ENCODE measurements around the gene ZNF177.
A peak's percentile ranks its signal among the peaks of the same experiment; 100 is the strongest.
"Not testable (repeated sequence)": the region's sequence is repeated elsewhere in the genome, so short reads cannot be mapped to it uniquely, and the experiment has no call there.

Gene ZNF177

DNA sequence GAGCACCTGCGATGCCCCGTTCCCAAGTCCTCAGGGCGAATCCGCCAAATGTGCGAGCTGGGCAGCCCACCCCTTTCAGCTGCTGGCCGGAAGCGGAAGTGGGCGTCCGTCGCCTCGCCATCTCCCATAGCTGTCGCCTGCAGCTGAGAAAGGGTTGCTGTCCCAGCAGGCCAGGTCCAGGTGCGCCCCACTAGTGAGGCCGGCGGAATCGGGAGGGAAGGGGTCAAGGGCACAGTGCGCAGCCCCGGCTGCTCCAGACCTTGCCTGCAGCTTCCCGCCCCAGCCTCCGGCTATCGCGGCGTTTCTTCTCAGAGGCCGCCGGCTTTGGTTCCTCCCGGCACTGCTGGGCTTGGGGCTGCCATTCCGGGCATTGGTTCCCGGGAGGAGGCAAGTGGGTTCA, at the start of gene ZNF177:
TSS of gene ZNF177 (plus strand) at position 109 of the 400 bp plus-strand sequence. CDS start 15,299 bp downstream, outside the sequence.
- peak within 1 kb of the TSS; percentile 31 for H3K4me3 ChIP-seq (ENCODE audit: severe bottlenecking)
- no peaks in the 10 kb centered on the region for H3K4me1 ChIP-seq (ENCODE audit: insufficient read depth, poor library complexity, severe bottlenecking)
- TF ChIP-seq, protein P1, sequence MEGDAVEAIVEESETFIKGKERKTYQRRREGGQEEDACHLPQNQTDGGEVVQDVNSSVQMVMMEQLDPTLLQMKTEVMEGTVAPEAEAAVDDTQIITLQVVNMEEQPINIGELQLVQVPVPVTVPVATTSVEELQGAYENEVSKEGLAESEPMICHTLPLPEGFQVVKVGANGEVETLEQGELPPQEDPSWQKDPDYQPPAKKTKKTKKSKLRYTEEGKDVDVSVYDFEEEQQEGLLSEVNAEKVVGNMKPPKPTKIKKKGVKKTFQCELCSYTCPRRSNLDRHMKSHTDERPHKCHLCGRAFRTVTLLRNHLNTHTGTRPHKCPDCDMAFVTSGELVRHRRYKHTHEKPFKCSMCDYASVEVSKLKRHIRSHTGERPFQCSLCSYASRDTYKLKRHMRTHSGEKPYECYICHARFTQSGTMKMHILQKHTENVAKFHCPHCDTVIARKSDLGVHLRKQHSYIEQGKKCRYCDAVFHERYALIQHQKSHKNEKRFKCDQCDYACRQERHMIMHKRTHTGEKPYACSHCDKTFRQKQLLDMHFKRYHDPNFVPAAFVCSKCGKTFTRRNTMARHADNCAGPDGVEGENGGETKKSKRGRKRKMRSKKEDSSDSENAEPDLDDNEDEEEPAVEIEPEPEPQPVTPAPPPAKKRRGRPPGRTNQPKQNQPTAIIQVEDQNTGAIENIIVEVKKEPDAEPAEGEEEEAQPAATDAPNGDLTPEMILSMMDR (IDR thresholded peaks at IDR 0.05; ENCODE audit: poor library complexity, severe bottlenecking), result no peak
- H3K27me3 ChIP-seq (ENCODE audit: insufficient read depth, poor library complexity, severe bottlenecking), result no peaks in the 10 kb centered on the region
- DNase-seq (ENCODE audit: low spot score) (peak; percentile 54), ATAC-seq (ENCODE audit: low read depth) (peak; percentile 64)
- H3K36me3 ChIP-seq (ENCODE audit: low read depth), result no peaks in the 10 kb centered on the region
- H3K9me3 ChIP-seq (ENCODE audit: severe bottlenecking), result peaks cover 2% of the 10 kb centered on the region
- no peak within 1 kb of the TSS for H3K27ac ChIP-seq (ENCODE audit: poor library complexity, severe bottlenecking)

DNA sequence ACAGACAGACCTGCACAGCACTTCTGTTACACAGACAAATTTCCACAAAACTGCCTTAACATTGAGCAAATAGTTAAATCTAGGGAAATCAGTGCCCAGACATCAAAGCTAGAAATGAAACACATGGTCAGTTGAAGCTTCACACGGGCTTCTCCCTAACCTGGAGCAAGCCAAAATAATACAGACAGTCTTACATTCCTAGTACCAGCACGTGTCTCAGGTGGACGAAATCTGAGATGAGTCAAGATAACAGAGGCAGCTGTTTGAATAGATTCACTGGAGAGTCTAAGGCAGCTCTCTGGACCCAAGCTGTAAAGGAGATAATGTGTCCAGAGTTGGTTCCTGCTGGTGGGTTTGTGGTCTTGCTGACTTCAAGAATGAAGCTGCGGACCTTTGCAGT, 49.1 kb upstream of the ZNF177 start:
- Histone ChIP-seq H3K9me3 (ENCODE audit: severe bottlenecking) (peaks cover 3% of the 10 kb centered on the region), H3K27ac (ENCODE audit: poor library complexity, severe bottlenecking) (no peak overlapping the region), H3K4me3 (ENCODE audit: severe bottlenecking) (no peak overlapping the region), H3K4me1 (ENCODE audit: insufficient read depth, poor library complexity, severe bottlenecking) (no peaks in the 10 kb centered on the region), H3K27me3 (ENCODE audit: insufficient read depth, poor library complexity, severe bottlenecking) (no peaks in the 10 kb centered on the region), H3K36me3 (ENCODE audit: low read depth) (no peaks in the 10 kb centered on the region)
- DNase-seq (ENCODE audit: low spot score) (no peak), ATAC-seq (ENCODE audit: low read depth) (no peak)
- TF ChIP-seq, protein P1 (IDR thresholded peaks at IDR 0.05; ENCODE audit: poor library complexity, severe bottlenecking), result no peak

DNA sequence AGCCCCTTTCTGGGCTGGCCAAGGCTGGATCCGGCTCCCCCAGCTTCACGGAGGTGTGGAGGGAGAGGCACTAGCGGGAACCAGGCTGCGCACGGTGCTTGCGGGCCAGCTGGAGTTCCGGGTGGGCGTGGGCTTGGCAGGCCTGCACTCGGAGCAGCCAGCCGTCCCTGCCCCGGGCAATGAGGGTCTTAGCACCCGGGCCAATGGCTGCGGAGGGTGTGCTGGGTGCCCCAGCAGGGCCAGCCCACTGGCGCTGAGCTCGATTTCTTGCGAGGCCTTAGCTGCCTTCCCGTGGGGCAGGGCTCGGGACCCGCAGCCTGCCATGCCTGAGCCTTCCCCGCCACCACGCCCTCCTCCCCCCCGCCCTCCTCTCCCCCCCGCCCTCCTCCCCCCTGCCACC, 41.5 kb upstream of the ZNF177 start:
- Histone ChIP-seq H3K27me3 (ENCODE audit: insufficient read depth, poor library complexity, severe bottlenecking) (no peaks in the 10 kb centered on the region), H3K36me3 (ENCODE audit: low read depth) (peaks cover 2% of the 10 kb centered on the region), H3K4me1 (ENCODE audit: insufficient read depth, poor library complexity, severe bottlenecking) (no peaks in the 10 kb centered on the region), H3K9me3 (ENCODE audit: severe bottlenecking) (peaks cover 3% of the 10 kb centered on the region), H3K4me3 (ENCODE audit: severe bottlenecking) (no peak overlapping the region), H3K27ac (ENCODE audit: poor library complexity, severe bottlenecking) (no peak overlapping the region)
- ATAC-seq (ENCODE audit: low read depth) (no peak), DNase-seq (ENCODE audit: low spot score) (no peak)
- TF ChIP-seq, protein P1 (IDR thresholded peaks at IDR 0.05; ENCODE audit: poor library complexity, severe bottlenecking), result no peak

GRCh38 chr19:9321756-9322155, 41.1 kb upstream of the ZNF177 start:
- ATAC-seq (ENCODE audit: low read depth); H3K36me3 ChIP-seq (ENCODE audit: low read depth); H3K4me3 ChIP-seq (ENCODE audit: severe bottlenecking); H3K9me3 ChIP-seq (ENCODE audit: severe bottlenecking); DNase-seq (ENCODE audit: low spot score); H3K4me1 ChIP-seq (ENCODE audit: insufficient read depth, poor library complexity, severe bottlenecking); H3K27ac ChIP-seq (ENCODE audit: poor library complexity, severe bottlenecking); H3K27me3 ChIP-seq (ENCODE audit: insufficient read depth, poor library complexity, severe bottlenecking): not testable (repeated sequence)

GRCh38 chr19:9322201-9322600, 40.6 kb upstream of the ZNF177 start:
- not testable (repeated sequence) for H3K4me1 ChIP-seq (ENCODE audit: insufficient read depth, poor library complexity, severe bottlenecking); H3K36me3 ChIP-seq (ENCODE audit: low read depth); H3K9me3 ChIP-seq (ENCODE audit: severe bottlenecking)

DNA sequence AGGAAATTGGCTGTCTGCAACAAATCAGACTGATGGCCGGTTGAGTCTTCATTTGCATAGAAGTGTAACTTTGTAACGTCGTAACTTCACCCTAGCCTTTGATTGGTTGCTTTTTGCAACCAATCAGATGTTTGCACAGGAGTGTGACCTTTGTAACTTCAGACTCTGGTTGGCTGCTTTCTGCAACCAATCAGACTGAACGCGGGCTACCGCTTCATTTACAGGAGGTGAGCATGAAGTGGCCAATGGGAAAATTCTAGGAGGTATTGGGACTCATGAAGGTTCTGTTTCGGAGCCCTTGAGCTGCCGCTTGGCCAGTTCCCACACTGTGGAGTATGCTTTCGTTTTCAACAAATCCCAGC, 39.3 kb upstream of the ZNF177 start:
- DNase-seq (ENCODE audit: low spot score), result no peak
- peak overlapping the region; percentile 47 for H3K4me3 ChIP-seq (ENCODE audit: severe bottlenecking)
- peaks cover 10% of the 10 kb centered on the region for H3K36me3 ChIP-seq (ENCODE audit: low read depth)
- H3K27me3 ChIP-seq (ENCODE audit: insufficient read depth, poor library complexity, severe bottlenecking), result no peaks in the 10 kb centered on the region
- ATAC-seq (ENCODE audit: low read depth), result peak; percentile 74
- H3K27ac ChIP-seq (ENCODE audit: poor library complexity, severe bottlenecking), result peak overlapping the region; percentile 60
- TF ChIP-seq, protein P1 (IDR thresholded peaks at IDR 0.05; ENCODE audit: poor library complexity, severe bottlenecking), result no peak
- peaks cover 4% of the 10 kb centered on the region for H3K9me3 ChIP-seq (ENCODE audit: severe bottlenecking)
- no peaks in the 10 kb centered on the region for H3K4me1 ChIP-seq (ENCODE audit: insufficient read depth, poor library complexity, severe bottlenecking)

More at GRCh38 chr19:9322201-9322600, 40.6 kb upstream of the ZNF177 start:
- H3K27ac ChIP-seq (ENCODE audit: poor library complexity, severe bottlenecking); H3K27me3 ChIP-seq (ENCODE audit: insufficient read depth, poor library complexity, severe bottlenecking); H3K4me3 ChIP-seq (ENCODE audit: severe bottlenecking); ATAC-seq (ENCODE audit: low read depth); DNase-seq (ENCODE audit: low spot score): not testable (repeated sequence)
